Chondrocyte (in vitro differentiated cells): ENCODE results near the gene SLC34A2. TPM values are rescaled to one million over a fixed set of nuclear protein-coding genes. Genes with fewer than 3 reads are reported as not detected.

ENCODE experiments used
- DNase-seq: peaks from one replicate; pipeline ENCODE4 v3.0.0; 2021; ENCODE audit warnings: mixed read lengths, low spot score
- H3K27ac Mint-ChIP-seq: one replicate; pipeline ENCODE4 v1.8.0; 2021; ENCODE audit warnings: mild to moderate bottlenecking, moderate library complexity, mixed read lengths; ENCODE audit not compliant: unreplicated experiment
- H3K27me3 Mint-ChIP-seq: 2 replicates; pipeline ENCODE4 v1.8.0; 2021; ENCODE audit warnings: low read depth, mixed read lengths
- H3K36me3 Mint-ChIP-seq: 2 replicates; pipeline ENCODE4 v1.8.0; 2021; ENCODE audit warnings: low read depth, mixed read lengths
- H3K4me1 Mint-ChIP-seq: 2 replicates; pipeline ENCODE4 v1.8.0; 2021; ENCODE audit warnings: low read depth, mild to moderate bottlenecking, mixed read lengths
- H3K4me3 Mint-ChIP-seq: one replicate; pipeline ENCODE4 v1.8.0; 2021; ENCODE audit warnings: mild to moderate bottlenecking, moderate library complexity, mixed read lengths; ENCODE audit not compliant: unreplicated experiment
- H3K9me3 Mint-ChIP-seq: 2 replicates; pipeline ENCODE4 v1.8.0; 2021; ENCODE audit warnings: low read depth, mixed read lengths
- total RNA-seq: library from RNA; stranded (reverse); gene quantifications from 3 replicates; pipeline ENCODE4 v1.2.1, GENCODE V29; 2021
- TF ChIP-seq, protein P1 (sequence below): fragments of 200-600 bp; sonication (generic); IDR thresholded peaks from 2 replicates; pipeline ENCODE4 v1.5.0; 2021; ENCODE audit warnings: antibody characterized with exemption, mild to moderate bottlenecking, moderate library complexity

The SLC34A2 gene
- total RNA-seq, 1 donor from 2014 or later, result not detected

DNA sequence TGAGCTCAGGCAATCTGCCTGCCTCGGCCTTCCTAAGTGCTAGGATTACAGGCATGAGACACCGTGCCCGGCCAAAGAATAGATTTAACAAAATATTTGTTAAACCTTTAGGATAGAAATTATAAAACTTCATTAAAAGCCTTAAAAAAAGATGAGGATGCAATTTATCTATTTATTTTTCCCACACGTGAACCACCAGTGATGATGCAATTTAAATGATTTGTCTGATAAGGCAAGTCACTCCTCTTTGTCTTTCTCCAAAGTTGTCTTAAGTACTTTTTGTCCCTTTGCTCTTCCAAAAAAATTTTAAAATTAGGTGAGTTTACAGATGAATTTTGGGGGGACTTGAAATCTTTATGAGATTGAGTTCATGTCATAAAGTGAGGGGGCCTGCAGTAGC is 58.2 kb downstream of the SLC34A2 start:
- Mint-ChIP-seq H3K4me3 (no peak overlapping the region), H3K9me3 (peaks cover 4% of the 10 kb centered on the region), H3K27me3 (no peaks in the 10 kb centered on the region), H3K4me1 (no peaks in the 10 kb centered on the region), H3K36me3 (no peaks in the 10 kb centered on the region), H3K27ac (no peak overlapping the region)
- no peak for DNase-seq
- TF ChIP-seq, protein P1, sequence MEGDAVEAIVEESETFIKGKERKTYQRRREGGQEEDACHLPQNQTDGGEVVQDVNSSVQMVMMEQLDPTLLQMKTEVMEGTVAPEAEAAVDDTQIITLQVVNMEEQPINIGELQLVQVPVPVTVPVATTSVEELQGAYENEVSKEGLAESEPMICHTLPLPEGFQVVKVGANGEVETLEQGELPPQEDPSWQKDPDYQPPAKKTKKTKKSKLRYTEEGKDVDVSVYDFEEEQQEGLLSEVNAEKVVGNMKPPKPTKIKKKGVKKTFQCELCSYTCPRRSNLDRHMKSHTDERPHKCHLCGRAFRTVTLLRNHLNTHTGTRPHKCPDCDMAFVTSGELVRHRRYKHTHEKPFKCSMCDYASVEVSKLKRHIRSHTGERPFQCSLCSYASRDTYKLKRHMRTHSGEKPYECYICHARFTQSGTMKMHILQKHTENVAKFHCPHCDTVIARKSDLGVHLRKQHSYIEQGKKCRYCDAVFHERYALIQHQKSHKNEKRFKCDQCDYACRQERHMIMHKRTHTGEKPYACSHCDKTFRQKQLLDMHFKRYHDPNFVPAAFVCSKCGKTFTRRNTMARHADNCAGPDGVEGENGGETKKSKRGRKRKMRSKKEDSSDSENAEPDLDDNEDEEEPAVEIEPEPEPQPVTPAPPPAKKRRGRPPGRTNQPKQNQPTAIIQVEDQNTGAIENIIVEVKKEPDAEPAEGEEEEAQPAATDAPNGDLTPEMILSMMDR, result no peak

DNA sequence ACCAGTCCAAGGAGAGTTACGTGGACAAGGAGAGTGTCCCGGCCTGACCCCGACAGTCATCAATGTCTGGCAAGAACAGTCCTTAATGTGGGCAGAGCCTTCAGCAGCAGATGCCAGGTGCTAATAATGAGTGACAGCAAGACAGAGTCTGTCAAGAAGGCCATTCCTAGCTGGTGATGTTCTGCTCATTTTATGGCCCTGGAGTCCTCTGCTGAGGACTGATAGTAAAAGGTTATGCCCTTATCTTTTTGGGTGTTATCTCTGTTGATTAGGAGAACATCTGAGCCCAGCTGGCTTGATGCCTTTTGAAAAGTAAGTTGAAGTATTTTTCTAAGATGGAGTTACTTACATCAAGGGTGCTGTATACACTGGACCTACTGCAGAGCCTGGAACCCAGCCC is 67.3 kb downstream of the SLC34A2 start:
- no peaks in the 10 kb centered on the region for H3K36me3 Mint-ChIP-seq
- no peak for DNase-seq
- no peaks in the 10 kb centered on the region for H3K9me3 Mint-ChIP-seq
- no peaks in the 10 kb centered on the region for H3K4me1 Mint-ChIP-seq
- no peak overlapping the region for H3K4me3 Mint-ChIP-seq
- no peak overlapping the region for H3K27ac Mint-ChIP-seq
- TF ChIP-seq, protein P1, result no peak
- no peaks in the 10 kb centered on the region for H3K27me3 Mint-ChIP-seq

DNA sequence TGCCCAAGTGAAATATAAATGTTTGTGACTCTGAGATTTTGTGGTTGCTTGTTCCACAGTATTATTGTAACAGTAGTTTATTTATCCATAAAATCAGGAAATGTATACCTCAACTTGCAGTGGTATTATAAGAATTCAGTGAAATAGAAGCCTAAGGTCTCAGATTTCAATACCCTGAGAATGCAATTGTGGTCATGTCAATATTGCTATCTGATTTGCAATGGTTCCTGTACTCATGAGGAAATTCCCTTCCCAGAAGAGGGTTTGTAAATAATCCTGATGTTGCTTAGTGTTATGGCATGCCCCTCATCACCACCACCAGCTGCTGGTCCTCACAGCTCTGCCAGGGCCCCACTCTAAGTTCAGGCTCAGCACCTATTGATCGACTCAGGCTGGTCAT is 67.8 kb downstream of the SLC34A2 start:
- Mint-ChIP-seq H3K4me3 (no peak overlapping the region), H3K4me1 (no peaks in the 10 kb centered on the region), H3K9me3 (no peaks in the 10 kb centered on the region), H3K27ac (no peak overlapping the region), H3K27me3 (no peaks in the 10 kb centered on the region), H3K36me3 (no peaks in the 10 kb centered on the region)
- TF ChIP-seq, protein P1, result no peak
- DNase-seq, result no peak

DNA sequence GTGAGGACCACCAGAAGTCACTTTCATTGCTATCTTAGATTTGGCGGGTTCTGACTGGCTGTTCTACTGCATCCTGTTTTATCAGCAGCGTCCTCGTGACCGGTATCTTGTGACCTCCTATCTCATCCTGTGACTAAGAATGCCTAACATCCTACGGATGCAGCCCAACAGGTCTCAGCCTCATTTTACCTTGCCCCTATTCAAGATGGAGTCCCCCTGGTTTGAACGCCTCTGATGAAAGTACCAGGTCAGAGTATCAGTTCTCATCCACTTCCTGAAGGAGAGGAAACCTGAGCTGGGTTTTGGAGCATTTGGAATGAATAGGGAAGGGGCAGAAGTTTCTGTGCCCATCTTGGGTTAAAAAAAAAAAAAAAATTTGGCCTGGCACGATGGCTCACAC is 70.2 kb downstream of the SLC34A2 start:
- no peaks in the 10 kb centered on the region for H3K36me3 Mint-ChIP-seq
- no peaks in the 10 kb centered on the region for H3K9me3 Mint-ChIP-seq
- DNase-seq, result no peak
- TF ChIP-seq, protein P1, result no peak
- H3K27ac Mint-ChIP-seq, result no peak overlapping the region
- H3K4me3 Mint-ChIP-seq, result no peak overlapping the region
- H3K27me3 Mint-ChIP-seq, result no peaks in the 10 kb centered on the region
- H3K4me1 Mint-ChIP-seq, result no peaks in the 10 kb centered on the region

DNA sequence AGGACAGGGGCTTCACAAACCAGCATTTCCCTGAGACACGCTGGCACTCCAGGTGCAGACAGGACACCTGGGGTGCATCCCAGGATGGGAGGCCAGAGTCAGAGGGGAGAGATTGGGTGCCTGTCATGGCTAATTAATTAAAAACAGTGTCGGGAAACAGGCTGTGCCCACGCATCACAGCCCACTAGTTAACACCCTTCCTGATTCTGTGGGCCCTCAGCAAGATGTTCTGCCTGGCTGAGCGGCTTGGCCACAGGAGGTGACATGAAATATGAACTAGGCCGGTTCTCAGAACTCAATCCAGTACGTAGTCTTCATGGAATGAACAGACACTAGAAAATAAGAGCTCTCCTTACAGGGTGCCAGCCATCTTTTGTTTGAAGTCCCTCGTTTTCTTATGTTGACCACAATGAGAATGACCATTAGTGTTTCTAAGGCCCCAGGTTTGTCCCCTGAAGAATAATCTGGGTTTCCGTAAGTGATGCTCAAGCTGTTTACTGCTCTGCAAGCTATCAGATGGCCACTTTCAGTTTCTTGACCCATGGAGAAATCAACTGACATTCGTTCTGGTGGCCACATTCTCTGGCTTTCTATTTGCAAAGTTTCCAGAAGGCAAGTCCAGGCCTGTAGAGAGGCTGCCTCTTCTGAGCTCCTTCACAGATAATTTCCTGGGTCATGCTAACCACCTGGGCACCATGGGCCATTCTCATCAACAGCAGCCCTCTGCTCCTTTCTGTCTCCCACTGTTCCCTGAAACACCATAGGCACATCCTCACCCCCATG is 72.3 kb downstream of the SLC34A2 start:
- no peaks in the 10 kb centered on the region for H3K9me3 Mint-ChIP-seq
- TF ChIP-seq, protein P1, result no peak
- no peaks in the 10 kb centered on the region for H3K27me3 Mint-ChIP-seq
- H3K36me3 Mint-ChIP-seq, result no peaks in the 10 kb centered on the region
- H3K27ac Mint-ChIP-seq, result no peak overlapping the region
- DNase-seq, result no peak
- no peak overlapping the region for H3K4me3 Mint-ChIP-seq
- no peaks in the 10 kb centered on the region for H3K4me1 Mint-ChIP-seq

Other genes with a start within 250 kb of the SLC34A2 start
- 30.3 to 33.5 TPM (median 31.1 TPM) in 3 replicates for gene SEL1L3, start 207.1 kb downstream of the SLC34A2 start, total RNA-seq